ENCODE data around the gene AGA. TPM values are rescaled to one million over a fixed set of nuclear protein-coding genes. Genes with fewer than 3 reads are reported as not detected.

The AGA gene
- total and polyA plus RNA-seq, 9 donors = 3.9 to 9.4 (median 6.9) TPM

DNA sequence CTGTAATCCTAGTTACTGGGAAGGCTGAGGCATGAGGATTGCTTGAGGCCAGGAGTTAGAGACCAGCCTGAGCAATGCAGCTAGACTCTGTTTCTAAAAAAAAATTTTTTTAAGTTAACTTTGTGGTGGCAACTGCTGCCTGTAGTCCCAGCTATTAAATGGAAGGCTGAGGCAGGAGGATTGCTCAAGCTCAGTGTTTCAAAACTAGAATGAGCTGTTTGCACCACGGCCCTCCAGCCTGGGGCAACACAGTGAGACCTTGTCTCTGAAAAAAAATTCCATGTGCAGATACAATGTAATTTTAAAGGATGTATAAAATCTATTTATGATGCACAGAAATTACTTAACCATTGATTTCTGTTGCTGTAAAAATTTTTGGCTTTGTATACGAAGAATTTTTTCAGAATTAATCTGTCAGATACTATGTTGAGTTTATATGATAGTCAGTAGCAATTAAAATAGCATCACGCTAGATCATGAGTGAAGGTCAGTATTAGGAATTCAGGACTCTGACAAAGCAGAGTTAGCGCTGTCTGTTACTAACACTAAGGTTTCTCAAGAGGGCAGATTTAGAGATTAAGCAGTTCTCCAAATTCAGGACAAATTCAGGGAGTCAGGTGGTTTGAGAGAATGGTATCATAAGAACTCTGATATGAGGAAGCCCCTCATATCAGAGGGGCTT lies 8.3 kb upstream of the AGA start:
- H3K4me3 ChIP-seq (ENCODE audit: low read length) = no peak overlapping the region
- WGBS (ENCODE audit: insufficient coverage) = 87% methylated on average over 3 of the region's 4 CpGs
- no peaks in the 10 kb centered on the region for H3K9me3 ChIP-seq (replicated peaks; ENCODE audit: control insufficient read depth, low read depth, low read length)
- no peaks in the 10 kb centered on the region for H3K36me3 ChIP-seq (ENCODE audit: control insufficient read depth, insufficient read depth, low read length)
- DNase-seq = no peak
- no peak overlapping the region for H3K27ac ChIP-seq (ENCODE audit: low read length)
- H3K27me3 ChIP-seq (ENCODE audit: control insufficient read depth, insufficient read depth, low read length) = no peaks in the 10 kb centered on the region
- peaks cover 3% of the 10 kb centered on the region for H3K4me1 ChIP-seq (ENCODE audit: control insufficient read depth, insufficient read depth, low read length)

DNA sequence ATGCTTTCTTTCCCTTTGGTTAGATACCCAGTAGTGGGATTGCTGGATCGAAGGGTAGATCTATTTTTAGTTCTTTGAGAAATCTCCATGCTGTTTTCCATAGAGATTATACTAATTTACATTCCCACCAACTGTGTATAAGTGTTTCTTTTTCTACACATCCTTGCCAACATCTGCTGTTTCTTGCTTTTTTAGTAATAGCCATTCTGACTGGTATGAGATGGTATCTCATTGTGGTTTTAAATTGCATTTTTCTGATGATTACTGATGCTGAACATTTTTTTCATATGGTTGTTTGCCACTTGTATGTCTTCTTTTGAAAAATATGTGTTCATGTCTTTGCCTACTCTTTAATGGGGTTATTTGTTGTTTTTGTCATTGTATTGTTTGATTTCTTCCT lies 6.6 kb upstream of the AGA start:
- no CpG with 5 or more reads among the region's 1 CpG for WGBS (ENCODE audit: insufficient coverage)

DNA sequence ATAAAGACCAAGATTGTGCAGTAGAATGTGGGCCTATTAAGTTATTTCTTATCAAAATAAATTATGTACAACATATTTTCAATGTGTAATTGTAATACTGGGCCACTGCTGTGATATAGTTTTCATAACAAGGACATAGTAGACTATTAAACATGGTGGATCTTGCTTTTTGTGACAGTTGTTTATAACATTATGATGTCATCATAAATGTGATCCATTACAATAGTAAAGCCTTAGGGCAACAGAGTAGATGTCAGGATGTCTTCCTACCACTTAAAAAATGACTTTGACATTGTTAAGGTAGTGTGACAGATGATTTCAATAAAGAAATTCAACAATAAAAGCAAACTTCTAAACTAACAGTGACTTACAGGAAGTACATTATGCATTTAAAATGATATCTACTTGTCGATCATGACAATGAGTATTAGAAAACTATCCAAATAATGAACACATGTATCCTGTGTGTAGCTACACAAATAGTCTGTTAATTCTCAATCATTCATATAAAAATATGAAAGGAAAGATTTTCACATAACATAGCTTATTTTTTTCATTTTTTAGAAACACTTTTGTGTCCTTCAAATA lies 5.3 kb upstream of the AGA start:
- H3K36me3 ChIP-seq (ENCODE audit: control insufficient read depth, insufficient read depth, low read length) = no peaks in the 10 kb centered on the region
- H3K27me3 ChIP-seq (ENCODE audit: control insufficient read depth, insufficient read depth, low read length) = no peaks in the 10 kb centered on the region
- H3K9me3 ChIP-seq (replicated peaks; ENCODE audit: control insufficient read depth, low read depth, low read length) = no peaks in the 10 kb centered on the region
- no CpG with 5 or more reads among the region's 1 CpG for WGBS (ENCODE audit: insufficient coverage)
- DNase-seq = no peak
- H3K4me3 ChIP-seq (ENCODE audit: low read length) = no peak overlapping the region
- H3K4me1 ChIP-seq (ENCODE audit: control insufficient read depth, insufficient read depth, low read length) = peaks cover 2% of the 10 kb centered on the region
- H3K27ac ChIP-seq (ENCODE audit: low read length) = no peak overlapping the region

More for the DNA sequence above, 6.6 kb upstream of the AGA start:
- Histone ChIP-seq H3K36me3 (ENCODE audit: control insufficient read depth, insufficient read depth, low read length) (no peaks in the 10 kb centered on the region), H3K27me3 (ENCODE audit: control insufficient read depth, insufficient read depth, low read length) (no peaks in the 10 kb centered on the region), H3K27ac (ENCODE audit: low read length) (no peak overlapping the region), H3K4me1 (ENCODE audit: control insufficient read depth, insufficient read depth, low read length) (no peaks in the 10 kb centered on the region), H3K9me3 (replicated peaks; ENCODE audit: control insufficient read depth, low read depth, low read length) (no peaks in the 10 kb centered on the region), H3K4me3 (ENCODE audit: low read length) (no peak overlapping the region)
- no peak for DNase-seq

DNA sequence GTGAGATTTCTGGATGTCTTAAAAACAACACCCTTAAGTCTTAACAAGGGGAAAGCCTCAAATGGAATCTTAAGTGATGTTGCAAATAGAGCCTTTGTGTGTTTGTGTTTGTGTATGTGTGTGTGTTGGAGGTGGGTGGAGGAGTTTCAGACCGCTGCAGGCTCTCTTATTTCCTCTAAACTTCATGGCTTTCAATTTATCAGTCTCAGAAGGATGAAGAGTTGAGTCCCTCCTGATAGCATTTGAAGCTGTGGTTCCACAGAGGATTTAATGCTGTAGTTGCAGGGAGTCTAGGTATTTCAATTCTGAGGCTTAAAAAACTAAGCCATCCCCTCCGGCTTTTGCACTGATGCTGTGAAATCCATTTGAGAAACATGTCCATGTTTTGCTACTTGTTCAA lies 4.3 kb upstream of the AGA start:
- no peak for DNase-seq
- Histone ChIP-seq H3K9me3 (replicated peaks; ENCODE audit: control insufficient read depth, low read depth, low read length) (no peaks in the 10 kb centered on the region), H3K4me1 (ENCODE audit: control insufficient read depth, insufficient read depth, low read length) (peaks cover 2% of the 10 kb centered on the region), H3K27me3 (ENCODE audit: control insufficient read depth, insufficient read depth, low read length) (no peaks in the 10 kb centered on the region), H3K4me3 (ENCODE audit: low read length) (no peak overlapping the region), H3K36me3 (ENCODE audit: control insufficient read depth, insufficient read depth, low read length) (no peaks in the 10 kb centered on the region), H3K27ac (ENCODE audit: low read length) (no peak overlapping the region)
- WGBS (ENCODE audit: insufficient coverage) = no CpG with 5 or more reads among the region's 2 CpGs

DNA sequence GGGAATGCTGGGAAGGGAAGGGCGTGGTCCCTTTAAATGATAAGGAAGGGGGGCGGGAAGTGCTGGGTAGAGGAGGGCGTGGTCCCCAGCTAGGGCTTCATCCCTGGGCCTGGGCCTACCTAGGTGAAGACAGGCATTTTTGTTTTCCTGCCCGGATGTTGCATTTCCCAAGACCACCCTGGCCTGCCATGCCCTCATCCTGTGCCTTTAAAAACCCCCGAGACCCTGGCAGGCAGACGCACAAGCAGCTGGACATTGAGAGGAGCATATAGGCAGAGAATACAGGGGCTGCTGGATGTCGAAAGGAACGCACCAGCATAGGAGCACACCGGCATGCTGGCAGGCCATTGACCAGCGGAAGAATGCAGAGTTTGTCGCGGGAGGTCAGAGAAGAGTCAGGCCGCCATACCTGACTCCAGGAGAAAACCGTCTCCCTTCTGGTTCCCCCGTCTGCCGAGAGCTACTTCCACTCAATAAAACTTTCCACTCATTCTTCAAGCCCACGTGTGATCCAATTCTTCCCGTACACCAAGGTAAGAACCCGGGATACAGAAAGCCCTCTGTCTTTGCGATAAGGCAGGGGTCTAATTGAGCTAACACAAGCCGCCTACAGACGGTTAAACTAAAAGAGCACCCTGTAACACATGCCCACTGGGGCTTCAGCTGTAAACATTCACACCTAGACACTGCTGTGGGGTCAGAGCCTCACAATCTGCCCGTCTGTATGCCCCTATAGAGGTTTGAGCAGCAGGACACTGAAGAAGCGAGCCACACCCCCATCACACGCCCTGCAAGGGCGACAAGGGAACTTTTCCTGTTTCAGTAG lies 2.9 kb upstream of the AGA start:
- no peaks in the 10 kb centered on the region for H3K36me3 ChIP-seq (ENCODE audit: control insufficient read depth, insufficient read depth, low read length)
- no peaks in the 10 kb centered on the region for H3K27me3 ChIP-seq (ENCODE audit: control insufficient read depth, insufficient read depth, low read length)
- 89% methylated on average over 23 of the region's 26 CpGs for WGBS (ENCODE audit: insufficient coverage)
- DNase-seq = no peak
- H3K9me3 ChIP-seq (replicated peaks; ENCODE audit: control insufficient read depth, low read depth, low read length) = no peaks in the 10 kb centered on the region
- H3K4me1 ChIP-seq (ENCODE audit: control insufficient read depth, insufficient read depth, low read length) = peaks cover 6% of the 10 kb centered on the region
- H3K27ac ChIP-seq (ENCODE audit: low read length) = no peak overlapping the region
- no peak overlapping the region for H3K4me3 ChIP-seq (ENCODE audit: low read length)

DNA sequence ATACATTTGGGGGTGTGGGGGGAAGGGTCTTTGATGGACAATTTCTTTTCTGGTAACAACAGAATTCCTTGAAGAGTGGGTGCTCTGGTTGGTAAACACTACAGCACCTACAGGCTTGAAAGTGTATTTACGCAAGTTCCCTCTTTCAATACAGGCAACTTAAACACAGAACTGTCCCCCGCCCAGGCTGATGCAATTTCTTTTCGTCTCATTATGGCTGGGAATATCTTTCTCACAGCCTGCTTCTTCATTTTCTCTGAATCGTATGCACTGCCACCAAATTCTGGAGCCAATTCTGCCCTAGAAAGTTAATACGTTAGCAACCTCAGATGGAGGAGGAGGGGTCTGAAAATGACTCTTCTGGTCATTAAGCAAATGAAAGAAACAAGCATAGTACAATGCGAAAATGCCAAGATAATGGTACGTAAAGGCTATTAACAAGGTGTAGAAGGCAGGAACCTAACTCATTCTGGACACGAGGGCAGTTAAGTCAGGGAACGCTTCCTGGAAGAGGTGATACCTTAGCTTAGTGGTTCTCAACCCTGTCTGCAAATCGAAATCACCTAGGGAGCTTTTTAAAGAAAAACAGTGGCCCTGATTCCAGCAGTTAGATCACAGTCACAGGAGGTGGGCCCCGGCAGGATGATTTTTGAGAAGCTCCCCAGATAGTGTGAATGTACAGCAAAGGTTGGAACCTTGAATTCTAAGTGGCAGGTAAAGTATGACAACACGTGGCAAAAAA lies 1.0 kb downstream of the AGA start:
- H3K9me3 ChIP-seq (replicated peaks; ENCODE audit: control insufficient read depth, low read depth, low read length) = no peaks in the 10 kb centered on the region

DNA sequence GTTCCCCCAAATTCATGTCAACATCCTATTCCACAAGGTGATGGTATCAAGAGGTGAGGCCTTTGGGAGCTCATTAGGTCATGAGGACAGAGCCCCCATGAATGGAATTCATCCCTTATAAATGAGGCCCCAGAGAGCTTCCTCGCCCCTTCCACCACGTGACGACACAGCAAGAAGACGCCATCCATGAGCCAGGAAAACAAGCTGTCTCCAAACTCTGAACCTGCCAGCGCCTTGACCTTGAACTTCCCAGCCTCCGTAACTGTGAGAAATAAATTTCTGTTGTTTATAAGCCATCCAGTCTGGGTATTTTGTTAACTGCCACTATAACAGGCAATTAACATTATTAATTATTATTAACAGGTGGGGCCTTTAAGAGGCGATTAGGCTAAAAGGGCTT lies 5.8 kb downstream of the AGA start:
- Histone ChIP-seq H3K9me3 (replicated peaks; ENCODE audit: control insufficient read depth, low read depth, low read length) (no peaks in the 10 kb centered on the region), H3K27me3 (ENCODE audit: control insufficient read depth, insufficient read depth, low read length) (no peaks in the 10 kb centered on the region), H3K4me3 (ENCODE audit: low read length) (no peak overlapping the region), H3K4me1 (ENCODE audit: control insufficient read depth, insufficient read depth, low read length) (peaks cover 3% of the 10 kb centered on the region), H3K27ac (ENCODE audit: low read length) (no peak overlapping the region), H3K36me3 (ENCODE audit: control insufficient read depth, insufficient read depth, low read length) (no peaks in the 10 kb centered on the region)
- WGBS (ENCODE audit: insufficient coverage) = 82% methylated on average over 4 of the region's 7 CpGs
- DNase-seq = no peak

More for the DNA sequence above, 1.0 kb downstream of the AGA start:
- H3K4me1 ChIP-seq (ENCODE audit: control insufficient read depth, insufficient read depth, low read length) = peaks cover 6% of the 10 kb centered on the region
- peak; percentile 31 for DNase-seq
- H3K4me3 ChIP-seq (ENCODE audit: low read length) = peak overlapping the region; percentile 64
- WGBS (ENCODE audit: insufficient coverage) = 61% methylated on average over 5 of the region's 12 CpGs
- H3K36me3 ChIP-seq (ENCODE audit: control insufficient read depth, insufficient read depth, low read length) = no peaks in the 10 kb centered on the region
- H3K27ac ChIP-seq (ENCODE audit: low read length) = peak overlapping the region; percentile 94
- no peaks in the 10 kb centered on the region for H3K27me3 ChIP-seq (ENCODE audit: control insufficient read depth, insufficient read depth, low read length)

DNA sequence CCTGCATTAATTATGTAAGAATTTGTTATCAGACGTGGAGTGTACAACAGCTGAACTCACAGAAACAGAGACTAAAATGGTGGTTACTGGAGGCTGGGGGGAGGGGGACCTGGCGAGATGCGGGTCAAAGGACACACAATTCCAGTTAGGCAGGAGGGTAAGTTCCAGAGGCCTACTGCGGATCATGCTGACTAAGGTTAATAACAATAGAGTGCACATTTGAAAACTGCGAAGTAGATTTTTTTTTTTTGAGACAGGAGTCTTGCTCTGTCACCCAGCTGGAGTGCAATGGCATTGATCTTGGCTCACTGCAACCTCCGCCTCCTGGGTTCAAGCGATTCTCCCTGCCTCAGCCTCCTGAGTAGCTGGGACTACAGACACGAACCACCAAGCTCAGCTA lies 7.6 kb downstream of the AGA start:
- no peaks in the 10 kb centered on the region for H3K4me1 ChIP-seq (ENCODE audit: control insufficient read depth, insufficient read depth, low read length)
- DNase-seq = no peak
- 95% methylated on average over 7 of the region's 8 CpGs for WGBS (ENCODE audit: insufficient coverage)
- no peaks in the 10 kb centered on the region for H3K9me3 ChIP-seq (replicated peaks; ENCODE audit: control insufficient read depth, low read depth, low read length)
- no peak overlapping the region for H3K4me3 ChIP-seq (ENCODE audit: low read length)
- no peaks in the 10 kb centered on the region for H3K27me3 ChIP-seq (ENCODE audit: control insufficient read depth, insufficient read depth, low read length)
- H3K27ac ChIP-seq (ENCODE audit: low read length) = no peak overlapping the region
- H3K36me3 ChIP-seq (ENCODE audit: control insufficient read depth, insufficient read depth, low read length) = no peaks in the 10 kb centered on the region

DNA sequence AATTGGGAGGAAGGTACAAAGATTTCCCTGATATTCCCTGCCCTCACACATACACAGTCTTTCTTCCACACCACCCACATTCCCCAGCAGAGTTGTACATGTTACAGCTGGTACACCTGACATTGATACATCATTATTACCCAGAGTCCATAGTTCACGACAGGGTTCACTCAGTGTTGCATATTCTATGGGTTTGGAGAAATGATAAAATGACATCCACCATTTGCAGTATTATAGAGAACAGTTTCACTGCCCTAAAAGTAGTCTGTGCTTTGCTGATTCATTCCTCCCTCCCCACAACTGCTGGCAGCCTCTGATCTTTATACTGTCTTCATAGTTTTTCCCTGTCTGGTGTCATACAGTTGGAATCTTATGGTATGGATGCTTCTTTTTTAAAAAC lies 15.0 kb downstream of the AGA start:
- Histone ChIP-seq H3K27ac (ENCODE audit: low read length) (no peak overlapping the region), H3K36me3 (ENCODE audit: control insufficient read depth, insufficient read depth, low read length) (no peaks in the 10 kb centered on the region), H3K27me3 (ENCODE audit: control insufficient read depth, insufficient read depth, low read length) (no peaks in the 10 kb centered on the region), H3K4me1 (ENCODE audit: control insufficient read depth, insufficient read depth, low read length) (no peaks in the 10 kb centered on the region), H3K9me3 (replicated peaks; ENCODE audit: control insufficient read depth, low read depth, low read length) (no peaks in the 10 kb centered on the region), H3K4me3 (ENCODE audit: low read length) (no peak overlapping the region)
- no peak for DNase-seq
- WGBS (ENCODE audit: insufficient coverage) = no CpG with 5 or more reads among the region's 1 CpG

DNA sequence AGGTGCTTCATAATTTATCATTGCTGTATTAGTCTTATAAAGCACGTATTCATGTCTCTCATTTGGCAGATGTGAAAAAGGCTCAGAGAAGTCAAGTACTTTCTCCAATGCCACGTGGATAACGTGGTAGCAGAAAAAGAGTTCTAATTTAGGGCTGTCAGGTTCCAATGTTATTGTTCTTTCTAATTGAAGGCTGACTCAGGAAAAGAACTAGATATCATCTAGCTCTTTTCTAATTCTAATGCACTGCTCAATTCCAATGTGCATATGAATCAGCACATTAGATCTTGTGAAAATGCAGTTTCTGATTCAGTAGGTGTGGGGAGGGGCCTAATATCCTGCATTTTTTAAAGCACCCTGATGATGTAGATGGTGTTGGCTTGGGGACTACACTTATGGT lies 22.8 kb downstream of the AGA start:
- Histone ChIP-seq H3K27ac (ENCODE audit: low read length) (no peak overlapping the region), H3K9me3 (replicated peaks; ENCODE audit: control insufficient read depth, low read depth, low read length) (no peaks in the 10 kb centered on the region), H3K4me3 (ENCODE audit: low read length) (no peak overlapping the region), H3K4me1 (ENCODE audit: control insufficient read depth, insufficient read depth, low read length) (no peaks in the 10 kb centered on the region), H3K27me3 (ENCODE audit: control insufficient read depth, insufficient read depth, low read length) (no peaks in the 10 kb centered on the region), H3K36me3 (ENCODE audit: control insufficient read depth, insufficient read depth, low read length) (no peaks in the 10 kb centered on the region)
- WGBS (ENCODE audit: insufficient coverage) = no CpG with 5 or more reads among the region's 3 CpGs
- DNase-seq = no peak
